ENCODE data around the gene SRD5A3.

The SRD5A3 gene

GRCh38 chr4:55345054-55345453 lies 988 bp upstream of the SRD5A3 start:
- TF ChIP-seq RAD21 (IDR thresholded peaks at IDR 0.05; ENCODE audit: low read depth) (no peak), NFIC (IDR thresholded peaks at IDR 0.05) (no peak), CEBPB (IDR thresholded peaks at IDR 0.05) (no peak), EGR1 (IDR thresholded peaks at IDR 0.05) (no peak), EP300 (IDR thresholded peaks at IDR 0.05; ENCODE audit: borderline replicate concordance) (no peak), TEAD4 (IDR thresholded peaks at IDR 0.05) (no peak), CREB1 (IDR thresholded peaks at IDR 0.05; ENCODE audit: low read depth) (no peak), TAF1 (IDR thresholded peaks at IDR 0.05; ENCODE audit: low read depth) (no peak), ZBTB7A (IDR thresholded peaks at IDR 0.05; ENCODE audit: low read depth) (no peak), FOXM1 (IDR thresholded peaks at IDR 0.05; ENCODE audit: borderline replicate concordance, low read depth) (no peak), YY1 (IDR thresholded peaks at IDR 0.05; ENCODE audit: low read depth) (no peak)
- TF ChIP-seq, protein P1, sequence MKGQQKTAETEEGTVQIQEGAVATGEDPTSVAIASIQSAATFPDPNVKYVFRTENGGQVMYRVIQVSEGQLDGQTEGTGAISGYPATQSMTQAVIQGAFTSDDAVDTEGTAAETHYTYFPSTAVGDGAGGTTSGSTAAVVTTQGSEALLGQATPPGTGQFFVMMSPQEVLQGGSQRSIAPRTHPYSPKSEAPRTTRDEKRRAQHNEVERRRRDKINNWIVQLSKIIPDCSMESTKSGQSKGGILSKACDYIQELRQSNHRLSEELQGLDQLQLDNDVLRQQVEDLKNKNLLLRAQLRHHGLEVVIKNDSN (IDR thresholded peaks at IDR 0.05): no peak
- TF ChIP-seq, protein P2, sequence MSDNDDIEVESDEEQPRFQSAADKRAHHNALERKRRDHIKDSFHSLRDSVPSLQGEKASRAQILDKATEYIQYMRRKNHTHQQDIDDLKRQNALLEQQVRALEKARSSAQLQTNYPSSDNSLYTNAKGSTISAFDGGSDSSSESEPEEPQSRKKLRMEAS (IDR thresholded peaks at IDR 0.05): no peak

- TF ChIP-seq ZBTB7A (IDR thresholded peaks at IDR 0.05; ENCODE audit: low read depth) (no peak), TCF12 (IDR thresholded peaks at IDR 0.05; ENCODE audit: low read depth) (no peak), CEBPB (IDR thresholded peaks at IDR 0.05) (no peak), TEAD4 (IDR thresholded peaks at IDR 0.05) (no peak)
Observed at GRCh38 chr4:55346851-55347255, 811 bp downstream of the SRD5A3 start.

- TF ChIP-seq TCF12 (IDR thresholded peaks at IDR 0.05; ENCODE audit: low read depth) (no peak), TAF1 (IDR thresholded peaks at IDR 0.05; ENCODE audit: low read depth) (no peak), CREB1 (IDR thresholded peaks at IDR 0.05; ENCODE audit: low read depth) (no peak), NFIC (IDR thresholded peaks at IDR 0.05) (no peak), TEAD4 (IDR thresholded peaks at IDR 0.05) (no peak), EP300 (IDR thresholded peaks at IDR 0.05; ENCODE audit: borderline replicate concordance) (no peak), EGR1 (IDR thresholded peaks at IDR 0.05) (no peak), RAD21 (IDR thresholded peaks at IDR 0.05; ENCODE audit: low read depth) (no peak)
- TF ChIP-seq, protein P3, sequence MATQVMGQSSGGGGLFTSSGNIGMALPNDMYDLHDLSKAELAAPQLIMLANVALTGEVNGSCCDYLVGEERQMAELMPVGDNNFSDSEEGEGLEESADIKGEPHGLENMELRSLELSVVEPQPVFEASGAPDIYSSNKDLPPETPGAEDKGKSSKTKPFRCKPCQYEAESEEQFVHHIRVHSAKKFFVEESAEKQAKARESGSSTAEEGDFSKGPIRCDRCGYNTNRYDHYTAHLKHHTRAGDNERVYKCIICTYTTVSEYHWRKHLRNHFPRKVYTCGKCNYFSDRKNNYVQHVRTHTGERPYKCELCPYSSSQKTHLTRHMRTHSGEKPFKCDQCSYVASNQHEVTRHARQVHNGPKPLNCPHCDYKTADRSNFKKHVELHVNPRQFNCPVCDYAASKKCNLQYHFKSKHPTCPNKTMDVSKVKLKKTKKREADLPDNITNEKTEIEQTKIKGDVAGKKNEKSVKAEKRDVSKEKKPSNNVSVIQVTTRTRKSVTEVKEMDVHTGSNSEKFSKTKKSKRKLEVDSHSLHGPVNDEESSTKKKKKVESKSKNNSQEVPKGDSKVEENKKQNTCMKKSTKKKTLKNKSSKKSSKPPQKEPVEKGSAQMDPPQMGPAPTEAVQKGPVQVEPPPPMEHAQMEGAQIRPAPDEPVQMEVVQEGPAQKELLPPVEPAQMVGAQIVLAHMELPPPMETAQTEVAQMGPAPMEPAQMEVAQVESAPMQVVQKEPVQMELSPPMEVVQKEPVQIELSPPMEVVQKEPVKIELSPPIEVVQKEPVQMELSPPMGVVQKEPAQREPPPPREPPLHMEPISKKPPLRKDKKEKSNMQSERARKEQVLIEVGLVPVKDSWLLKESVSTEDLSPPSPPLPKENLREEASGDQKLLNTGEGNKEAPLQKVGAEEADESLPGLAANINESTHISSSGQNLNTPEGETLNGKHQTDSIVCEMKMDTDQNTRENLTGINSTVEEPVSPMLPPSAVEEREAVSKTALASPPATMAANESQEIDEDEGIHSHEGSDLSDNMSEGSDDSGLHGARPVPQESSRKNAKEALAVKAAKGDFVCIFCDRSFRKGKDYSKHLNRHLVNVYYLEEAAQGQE (IDR thresholded peaks at IDR 0.05; ENCODE audit: low read depth): no peak
Observed at GRCh38 chr4:55347610-55348228, 1.7 kb downstream of the SRD5A3 start.

- no peak for TF ChIP-seq CREB1 (IDR thresholded peaks at IDR 0.05; ENCODE audit: low read depth)
- no peak for TF ChIP-seq YY1 (IDR thresholded peaks at IDR 0.05; ENCODE audit: low read depth)
- no peak for TF ChIP-seq NFIC (IDR thresholded peaks at IDR 0.05)
- TF ChIP-seq, protein P2 (IDR thresholded peaks at IDR 0.05): no peak
- no peak for TF ChIP-seq EP300 (IDR thresholded peaks at IDR 0.05; ENCODE audit: borderline replicate concordance)
- no peak for TF ChIP-seq RAD21 (IDR thresholded peaks at IDR 0.05; ENCODE audit: low read depth)
- no peak for TF ChIP-seq CEBPB (IDR thresholded peaks at IDR 0.05)
- TF ChIP-seq ZBTB7A (IDR thresholded peaks at IDR 0.05; ENCODE audit: low read depth): no peak
- TF ChIP-seq, protein P3 (IDR thresholded peaks at IDR 0.05; ENCODE audit: low read depth): no peak
- TF ChIP-seq TCF12 (IDR thresholded peaks at IDR 0.05; ENCODE audit: low read depth): no peak
- TF ChIP-seq TEAD4 (IDR thresholded peaks at IDR 0.05): no peak
- TF ChIP-seq EGR1 (IDR thresholded peaks at IDR 0.05): no peak
Observed at GRCh38 chr4:55348466-55348865, 2.4 kb downstream of the SRD5A3 start.

GRCh38 chr4:55351824-55352223 lies 5.8 kb downstream of the SRD5A3 start:
- TF ChIP-seq FOXM1 (IDR thresholded peaks at IDR 0.05; ENCODE audit: borderline replicate concordance, low read depth): no peak
- no peak for TF ChIP-seq EGR1 (IDR thresholded peaks at IDR 0.05)
- TF ChIP-seq, protein P1 (IDR thresholded peaks at IDR 0.05): no peak
- TF ChIP-seq NFIC (IDR thresholded peaks at IDR 0.05): no peak

GRCh38 chr4:55352726-55353125 lies 6.7 kb downstream of the SRD5A3 start:
- TF ChIP-seq, protein P1 (IDR thresholded peaks at IDR 0.05): no peak
- no peak for TF ChIP-seq YY1 (IDR thresholded peaks at IDR 0.05; ENCODE audit: low read depth)
- no peak for TF ChIP-seq ZBTB7A (IDR thresholded peaks at IDR 0.05; ENCODE audit: low read depth)
- TF ChIP-seq CEBPB (IDR thresholded peaks at IDR 0.05): no peak
- TF ChIP-seq, protein P2 (IDR thresholded peaks at IDR 0.05): no peak
- no peak for TF ChIP-seq TEAD4 (IDR thresholded peaks at IDR 0.05)
- no peak for TF ChIP-seq EGR1 (IDR thresholded peaks at IDR 0.05)
- no peak for TF ChIP-seq EP300 (IDR thresholded peaks at IDR 0.05; ENCODE audit: borderline replicate concordance)
